B cell (primary cell): ENCODE data around the gene CKAP5. TPM values are rescaled to one million over a fixed set of nuclear protein-coding genes. Genes with fewer than 3 reads are reported as not detected.

Source experiments
- ATAC-seq: fragments of 200-7000 bp; cut with Tn5 transposase; one replicate; pipeline ENCODE4 v1.10.0; 2021; ENCODE audit warnings: low read depth, mild to moderate bottlenecking, moderate number of reproducible peaks, moderate library complexity
- CTCF ChIA-PET: fragments of 350-600 bp; sonication (Branson Sonifier 250); formaldehyde crosslinking; loops from one replicate; lab custom pipeline; 2021; ENCODE audit warnings: antibody characterized with exemption, inconsistent platforms; lab: Charles Lee
- POLR2A ChIA-PET: fragments of 350-600 bp; sonication (Branson Sonifier 250); formaldehyde crosslinking; loops from one replicate; lab custom pipeline; 2021; ENCODE audit warnings: antibody characterized with exemption; lab: Charles Lee
- DNase-seq: peaks from one replicate; pipeline ENCODE4 v3.0.0; 2013
- H2AFZ ChIP-seq: 2 replicates; pipeline ENCODE4 v1.6.1; 2012; ENCODE audit warnings: mild to moderate bottlenecking, low read depth, low read length; ENCODE audit not compliant: insufficient read depth, poor library complexity, severe bottlenecking
- H3K27ac ChIP-seq, 2 donors: 1 replicate in 1 of 2; 2 replicates in 1 of 2; pipeline ENCODE4 v1.5.1; 2012 to 2013; ENCODE audit warnings: low read length in 2 of 2, mild to moderate bottlenecking in 2 of 2, moderate library complexity in 1 of 2
- H3K27me3 ChIP-seq, 4 experiments: fragments of 200-600 bp in 1 of 4; sonication (generic) in 1 of 4; replicated peaks in 1 of 4; 1 replicate in 2 of 4; 2 replicates in 2 of 4; pipeline versions ENCODE4 v1.6.1 to v1.7.0; 2013 to 2016; ENCODE audit warnings: low read length in 3 of 4, mild to moderate bottlenecking in 2 of 4, mixed read lengths in 1 of 4, moderate library complexity in 1 of 4; ENCODE audit not compliant: insufficient read depth in 4 of 4, control insufficient read depth in 3 of 4; ENCODE audit errors: control extremely low read depth in 1 of 4
- H3K36me3 ChIP-seq, 2 experiments: replicated peaks in 1 of 2; 1 replicate in 1 of 2; 2 replicates in 1 of 2; pipeline versions ENCODE4 v1.6.1 to v1.7.1; 2013; ENCODE audit warnings: low read length in 1 of 2; ENCODE audit not compliant: insufficient read depth in 2 of 2, control insufficient read depth in 1 of 2; ENCODE audit errors: control extremely low read depth in 1 of 2, extremely low read depth in 1 of 2
- H3K4me1 ChIP-seq, 2 donors: fragments of 200-600 bp in 1 of 2; sonication (generic) in 1 of 2; 1 replicate in 1 of 2; 2 replicates in 1 of 2; pipeline versions ENCODE4 v1.5.1 to v1.6.1; 2013 to 2017; ENCODE audit warnings: low read length in 2 of 2; ENCODE audit not compliant: control insufficient read depth in 2 of 2, insufficient read depth in 2 of 2
- H3K4me2 ChIP-seq: replicated peaks from 2 replicates; pipeline ENCODE3; 2012; ENCODE audit warnings: mild to moderate bottlenecking, low read depth, low read length; ENCODE audit not compliant: poor library complexity, severe bottlenecking
- H3K4me3 ChIP-seq, 5 experiments: fragments of 200-600 bp in 1 of 5; sonication (generic) in 1 of 5; 1 replicate in 3 of 5; 2 replicates in 2 of 5; pipeline versions ENCODE4 v1.5.1 to v1.7.0; 2011 to 2016; ENCODE audit warnings: low read length in 4 of 5, mild to moderate bottlenecking in 4 of 5, low read depth in 2 of 5, control low read depth in 1 of 5, moderate library complexity in 1 of 5; ENCODE audit not compliant: insufficient read depth in 1 of 5; ENCODE audit errors: control extremely low read depth in 1 of 5, extremely low read depth in 1 of 5
- H3K79me2 ChIP-seq: fragments of 200-600 bp; sonication (generic); one replicate; pipeline ENCODE4 v1.6.0; 2016; ENCODE audit warnings: low read length; ENCODE audit not compliant: control insufficient read depth, insufficient read depth
- H3K9ac ChIP-seq: fragments of 200-600 bp; sonication (generic); 2 replicates; pipeline ENCODE4 v1.6.1; 2017; ENCODE audit warnings: mild to moderate bottlenecking, low read length, moderate library complexity
- H3K9me3 ChIP-seq, 3 donors: one replicate each; pipeline versions ENCODE4 v1.6.1 to v1.7.1; 2013; ENCODE audit warnings: low read length in 2 of 3; ENCODE audit not compliant: control insufficient read depth in 2 of 3, insufficient read depth in 1 of 3; ENCODE audit errors: control extremely low read depth in 1 of 3
- H4K20me1 ChIP-seq: 2 replicates; pipeline ENCODE4 v1.6.0; 2012; ENCODE audit warnings: mild to moderate bottlenecking, low read length; ENCODE audit not compliant: insufficient read depth, control insufficient read depth, poor library complexity, severe bottlenecking
- H3K27ac Mint-ChIP-seq: one replicate; pipeline ENCODE4 v1.8.0; 2021; ENCODE audit warnings: mixed read lengths
- H3K27me3 Mint-ChIP-seq: one replicate; pipeline ENCODE4 v1.8.0; 2021; ENCODE audit warnings: mixed read lengths
- H3K4me1 Mint-ChIP-seq: one replicate; pipeline ENCODE4 v1.8.0; 2021; ENCODE audit warnings: mixed read lengths
- H3K4me3 Mint-ChIP-seq: one replicate; pipeline ENCODE4 v1.8.0; 2021; ENCODE audit warnings: mixed read lengths
- H3K9me3 Mint-ChIP-seq: one replicate; pipeline ENCODE4 v1.8.0; 2022; ENCODE audit warnings: mixed read lengths; ENCODE audit not compliant: insufficient read depth
- EZH2 ChIP-seq: IDR thresholded peaks from 2 replicates; pipeline ENCODE4 v1.6.1; 2012; ENCODE audit warnings: borderline replicate concordance, low read depth, mild to moderate bottlenecking, moderate library complexity, low read length; ENCODE audit not compliant: insufficient read depth, poor library complexity, severe bottlenecking
- WGBS: methylation state at CpG from one replicate; pipeline ENCODE4 v1.1.5; 2013; ENCODE audit warnings: missing lambda C conversion rate; ENCODE audit not compliant: insufficient coverage; 5-methylcytosine and 5-hydroxymethylcytosine counted together
- intact Hi-C: fragments of 100-400 bp; cut with micrococcal nuclease; formaldehyde crosslinking; loops from one replicate; pipeline ENCODE4 v1.10.0; 2022
- polyA plus RNA-seq: library from polyadenylated mRNA; depleted of rRNA; stranded (reverse); fragments of >200 nt; gene quantifications from 2 replicates; pipeline ENCODE4 v1.2.3, GENCODE V29; 2012
- total RNA-seq, 2 donors: library from RNA; stranded (reverse); fragments of 120-200 nt in 1 of 2; gene quantifications; 1 replicate in 1 of 2; 2 replicates in 1 of 2; pipeline versions ENCODE4 v1.2.3 to v1.2.4, GENCODE V29; 2013 to 2022
- TF ChIP-seq, protein P1 (sequence below): fragments of 200-600 bp; IDR thresholded peaks from one replicate; pipeline ENCODE4 v1.8.0; 2022; ENCODE audit warnings: antibody characterized with exemption, mild to moderate bottlenecking

The CKAP5 gene
- total and polyA plus RNA-seq, 2 donors (not counting 1 experiment from before 2014, with no cell fraction given): 7.3 to 54.3 TPM

DNA sequence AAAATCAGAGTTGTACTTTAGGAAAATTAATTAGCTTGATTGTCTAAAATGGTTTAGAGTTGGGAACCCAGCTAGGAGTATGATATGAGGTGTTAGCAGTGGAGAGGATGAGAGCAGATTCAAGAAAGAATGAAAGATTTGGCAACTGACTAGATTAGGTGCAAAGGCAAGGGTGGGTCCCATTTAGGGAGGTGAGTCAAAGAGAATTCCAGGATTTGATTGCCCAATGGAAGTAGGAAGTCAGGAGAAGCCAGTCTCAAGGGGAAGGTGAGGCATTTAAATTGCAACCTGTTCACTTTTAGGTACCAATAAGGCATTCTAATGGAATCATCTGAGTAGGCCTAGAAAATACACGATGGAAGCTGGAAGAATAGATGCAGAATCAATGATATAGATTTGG, 3.6 kb upstream of the CKAP5 start:
- H3K4me2 ChIP-seq: no peak overlapping the region
- peaks cover 12 to 14% of the 10 kb centered on the region in 2 donors for H3K4me1 ChIP-seq
- H3K27ac Mint-ChIP-seq: no peak overlapping the region
- H4K20me1 ChIP-seq: no peaks in the 10 kb centered on the region
- ATAC-seq (no peak), DNase-seq (no peak)
- H3K27ac ChIP-seq: no peak overlapping the region
- H3K4me3 ChIP-seq: no peak overlapping the region
- ChIA-PET POLR2A (no interaction called here), CTCF (no interaction called here)
- no peak for TF ChIP-seq EZH2
- TF ChIP-seq, protein P1, sequence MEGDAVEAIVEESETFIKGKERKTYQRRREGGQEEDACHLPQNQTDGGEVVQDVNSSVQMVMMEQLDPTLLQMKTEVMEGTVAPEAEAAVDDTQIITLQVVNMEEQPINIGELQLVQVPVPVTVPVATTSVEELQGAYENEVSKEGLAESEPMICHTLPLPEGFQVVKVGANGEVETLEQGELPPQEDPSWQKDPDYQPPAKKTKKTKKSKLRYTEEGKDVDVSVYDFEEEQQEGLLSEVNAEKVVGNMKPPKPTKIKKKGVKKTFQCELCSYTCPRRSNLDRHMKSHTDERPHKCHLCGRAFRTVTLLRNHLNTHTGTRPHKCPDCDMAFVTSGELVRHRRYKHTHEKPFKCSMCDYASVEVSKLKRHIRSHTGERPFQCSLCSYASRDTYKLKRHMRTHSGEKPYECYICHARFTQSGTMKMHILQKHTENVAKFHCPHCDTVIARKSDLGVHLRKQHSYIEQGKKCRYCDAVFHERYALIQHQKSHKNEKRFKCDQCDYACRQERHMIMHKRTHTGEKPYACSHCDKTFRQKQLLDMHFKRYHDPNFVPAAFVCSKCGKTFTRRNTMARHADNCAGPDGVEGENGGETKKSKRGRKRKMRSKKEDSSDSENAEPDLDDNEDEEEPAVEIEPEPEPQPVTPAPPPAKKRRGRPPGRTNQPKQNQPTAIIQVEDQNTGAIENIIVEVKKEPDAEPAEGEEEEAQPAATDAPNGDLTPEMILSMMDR: no peak
- intact Hi-C loops: loop anchor here (5.0 kb wide), 1 partner anchor 68 kb away; the partner anchor contains the start of gene LRP4
- peaks cover 16% of the 10 kb centered on the region for H3K4me1 Mint-ChIP-seq
- no peaks in the 10 kb centered on the region for H3K9me3 Mint-ChIP-seq
- WGBS: 100% methylated on average over 1 of the region's 1 CpG
- H3K36me3 ChIP-seq: no peaks in the 10 kb centered on the region
- H3K27me3 ChIP-seq: no peaks in the 10 kb centered on the region
- no peak overlapping the region for H3K4me3 Mint-ChIP-seq
- no peak overlapping the region for H2AFZ ChIP-seq
- peaks cover 5% of the 10 kb centered on the region for H3K79me2 ChIP-seq
- no peaks in the 10 kb centered on the region for H3K9me3 ChIP-seq
- no peaks in the 10 kb centered on the region for H3K27me3 Mint-ChIP-seq
- H3K9ac ChIP-seq: no peak overlapping the region

GRCh38 chr11:46846510-46846830, 390 bp upstream of the CKAP5 start:
- peak overlapping the region; percentile 97 for H3K27ac Mint-ChIP-seq
- peak overlapping the region; percentile 97 for H3K4me3 Mint-ChIP-seq
- peak overlapping the region; percentile 12 to 89 (median 83) for H3K4me3 ChIP-seq
- H4K20me1 ChIP-seq: peaks cover 13% of the 10 kb centered on the region
- H3K27me3 ChIP-seq: no peaks in the 10 kb centered on the region
- H3K9me3 ChIP-seq: no peaks in the 10 kb centered on the region
- H3K36me3 ChIP-seq: no peaks in the 10 kb centered on the region
- DNase-seq: no peak
- peak overlapping the region; percentile 82 for H3K4me2 ChIP-seq
- H3K4me1 ChIP-seq: peaks cover 12 to 15% of the 10 kb centered on the region in 2 donors
- ChIA-PET CTCF (interaction anchor here (2.3 kb wide), 1 partner anchor 20 kb away, joined by 5 read pairs; no protein-coding TSS in a partner anchor), POLR2A (interaction anchor here (1.3 kb wide), 1 partner anchor 20 kb away, joined by 3 read pairs; no protein-coding TSS in a partner anchor)
- H3K9me3 Mint-ChIP-seq: no peaks in the 10 kb centered on the region
- 4% methylated on average over 3 of the region's 6 CpGs for WGBS
- peak overlapping the region; percentile 99 for H2AFZ ChIP-seq
- no peak overlapping the region for H3K27ac ChIP-seq
- H3K4me1 Mint-ChIP-seq: peaks cover 31% of the 10 kb centered on the region
- peaks cover 36% of the 10 kb centered on the region for H3K79me2 ChIP-seq
- H3K9ac ChIP-seq: peak overlapping the region; percentile 87
- intact Hi-C loops: loop anchor here (1.0 to 5.0 kb wide), 5 partner anchors 20 to 580 kb away; partner anchors contain the start of genes ARHGAP1, LRP4 and PSMC3
- no peak for ATAC-seq
- no peaks in the 10 kb centered on the region for H3K27me3 Mint-ChIP-seq
- TF ChIP-seq, protein P1: no peak
- TF ChIP-seq EZH2: no peak
